Ecto neural progenitor cell (in vitro differentiated cells): ENCODE data around the gene PRKN.
"Not testable (repeated sequence)": the region's sequence is repeated elsewhere in the genome, so short reads cannot be mapped to it uniquely, and the experiment has no call there.

Source experiments
- DNase-seq: peaks from one replicate; pipeline ENCODE4 v3.0.0-alpha.2; 2018; ENCODE audit warnings: low spot score

The PRKN gene

GRCh38 chr6:162538643-162539064 is 188.9 kb downstream of the PRKN start:
- no peak for DNase-seq

- no peak for DNase-seq
Measured at GRCh38 chr6:162533009-162533400, 194.6 kb downstream of the PRKN start.

DNA sequence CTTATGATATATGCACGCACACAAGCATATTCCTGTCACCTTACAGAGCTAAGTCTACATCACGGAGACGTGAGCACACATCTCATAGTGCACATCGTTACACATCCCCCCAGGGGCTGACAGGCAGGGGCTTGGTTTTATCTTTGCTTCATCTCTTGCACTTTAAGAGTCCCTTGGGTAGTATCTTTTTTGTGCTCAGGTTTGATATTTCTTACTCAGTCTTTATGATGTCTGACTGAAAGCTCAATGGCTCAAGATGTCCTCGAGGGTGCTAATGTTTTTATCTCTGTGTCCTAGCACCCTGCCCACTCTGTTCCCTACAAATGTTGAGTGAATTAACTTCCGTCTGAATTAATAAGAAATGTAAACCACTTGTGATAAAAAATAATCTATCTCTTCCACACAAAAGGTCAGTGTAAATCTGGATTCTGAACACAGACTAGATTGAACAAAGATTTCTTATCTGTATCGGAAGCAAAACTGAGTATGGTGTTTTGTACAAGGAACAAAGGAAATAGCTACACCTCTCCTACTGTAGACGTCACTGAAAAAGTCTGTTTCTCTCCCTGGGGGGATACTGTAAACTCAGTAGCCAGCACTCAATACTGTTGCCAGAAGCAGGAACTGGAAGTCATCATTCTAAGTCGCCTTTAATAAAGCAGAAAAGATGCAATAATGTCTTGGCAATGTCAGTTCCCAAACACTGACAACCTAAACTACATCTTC is 195.1 kb downstream of the PRKN start:
- DNase-seq = no peak

DNA sequence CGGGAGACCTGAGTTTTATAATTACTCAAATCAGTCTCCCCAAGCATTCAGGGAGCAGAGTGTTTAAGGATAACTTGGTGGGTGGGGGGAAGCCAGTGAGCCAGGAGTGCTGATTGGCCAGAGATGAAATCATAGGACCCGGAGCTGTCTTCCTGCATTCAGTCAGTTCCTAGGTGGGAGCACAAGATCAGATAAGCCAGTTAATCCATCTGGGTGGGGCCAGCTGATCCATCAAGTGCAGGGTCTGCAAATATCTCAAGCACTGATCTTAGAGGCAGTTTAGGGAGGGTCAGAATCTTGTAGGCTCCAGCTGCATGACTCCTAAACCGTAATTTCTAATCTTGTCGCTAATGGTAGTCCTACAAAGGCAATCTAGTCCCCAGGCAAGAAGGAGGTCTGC is 196.2 kb downstream of the PRKN start:
- DNase-seq = not testable (repeated sequence)

DNA sequence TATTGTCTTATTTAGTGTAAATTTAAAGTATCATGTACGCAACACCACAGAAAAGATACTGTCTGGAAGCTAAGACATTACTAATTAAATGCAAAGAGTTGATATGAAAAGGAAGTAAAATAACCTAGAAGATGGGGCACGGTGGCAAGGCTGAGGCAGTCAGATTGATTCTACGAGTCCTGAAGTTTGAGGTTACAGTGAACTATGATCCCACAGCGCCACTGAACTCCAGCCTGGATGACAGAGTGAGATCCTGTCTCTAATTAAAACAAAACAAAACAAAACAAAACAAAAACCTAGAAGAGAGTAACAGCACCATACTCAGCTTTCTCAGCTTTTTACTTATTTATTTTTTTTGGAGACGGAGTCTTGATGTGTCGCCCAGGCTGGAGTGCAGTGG is 199.0 kb downstream of the PRKN start:
- DNase-seq = no peak

- DNase-seq = no peak
Measured at GRCh38 chr6:162526960-162527359, 200.6 kb downstream of the PRKN start.

- no peak for DNase-seq
Measured at GRCh38 chr6:162525181-162525580, 202.4 kb downstream of the PRKN start.

DNA sequence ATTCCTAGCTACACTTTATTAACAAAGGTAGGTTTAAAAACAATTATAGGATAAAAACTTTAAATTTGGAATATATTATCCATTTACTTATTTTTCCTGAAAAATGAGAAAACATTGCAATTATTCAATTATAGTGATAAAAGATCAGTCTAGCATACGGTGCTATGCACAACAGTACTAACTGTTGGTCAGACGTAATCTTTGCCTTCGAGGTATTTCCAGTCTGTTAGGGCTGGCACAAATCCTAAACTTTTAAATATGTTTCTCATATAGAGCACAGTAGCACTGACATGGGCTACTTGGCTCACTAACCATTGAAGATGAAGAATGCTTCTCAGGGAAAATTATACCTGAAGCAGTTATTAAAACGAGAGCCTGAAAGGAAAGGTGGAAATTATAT is 214.8 kb downstream of the PRKN start:
- no peak for DNase-seq

DNA sequence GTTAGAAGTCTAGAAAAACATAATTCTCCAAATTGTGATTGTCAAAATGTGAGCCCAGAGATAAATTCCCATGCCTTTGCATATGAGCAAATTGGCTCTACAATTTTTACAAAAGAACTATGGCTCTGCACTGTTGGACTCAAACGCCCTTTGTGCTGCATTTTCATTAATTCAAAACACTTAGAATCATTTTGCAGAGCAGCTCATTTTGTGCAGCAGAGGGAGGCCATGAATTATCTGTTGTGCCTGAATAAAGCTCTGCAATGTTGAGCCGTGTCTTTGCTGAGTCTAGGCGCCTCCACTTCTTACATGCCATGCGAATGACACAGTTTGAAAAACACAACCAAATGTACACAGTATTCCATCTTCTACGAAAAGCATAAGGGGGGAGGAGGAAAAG is 230.2 kb downstream of the PRKN start:
- no peak for DNase-seq

DNA sequence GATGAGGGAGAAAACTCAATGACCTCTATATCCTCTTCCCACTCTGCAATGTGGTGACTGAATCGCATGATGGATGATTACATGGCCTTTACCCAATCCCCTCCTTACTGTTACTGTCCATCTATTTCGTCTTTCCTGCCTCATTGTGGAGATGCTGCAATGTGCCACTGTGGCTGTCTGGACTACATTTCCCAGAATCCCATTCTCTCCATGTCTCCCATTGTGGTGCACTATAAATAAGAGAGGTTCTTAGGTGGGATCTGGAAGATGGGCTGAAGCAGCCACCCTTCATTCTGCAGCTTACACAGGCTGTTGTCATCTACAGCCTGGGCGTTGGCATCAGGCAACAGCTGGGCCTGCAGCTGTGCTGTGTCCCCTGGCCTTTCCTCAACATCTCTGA is 233.6 kb downstream of the PRKN start:
- no peak for DNase-seq

DNA sequence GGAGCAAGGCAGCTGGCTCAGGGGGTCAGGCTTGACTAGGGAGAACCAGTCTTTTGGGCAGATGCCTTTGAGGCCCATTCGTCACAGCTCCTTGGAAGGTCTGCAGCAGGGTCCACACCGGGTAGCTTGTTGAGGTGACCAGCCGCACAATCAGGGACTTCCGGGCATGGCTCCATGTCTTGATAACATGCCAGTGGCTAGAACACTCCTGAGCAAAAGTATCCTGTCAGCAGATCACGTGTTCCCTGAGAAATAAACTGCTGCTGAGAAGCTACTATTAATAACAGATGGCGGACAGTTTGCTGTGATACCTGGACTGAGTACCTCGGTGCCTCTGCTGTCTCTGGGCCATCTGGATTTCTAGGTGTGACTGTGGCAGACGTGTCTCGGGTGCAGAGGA is 235.9 kb downstream of the PRKN start:
- no peak for DNase-seq

- no peak for DNase-seq
Measured at GRCh38 chr6:162489101-162489976, 238.2 kb downstream of the PRKN start.

DNA sequence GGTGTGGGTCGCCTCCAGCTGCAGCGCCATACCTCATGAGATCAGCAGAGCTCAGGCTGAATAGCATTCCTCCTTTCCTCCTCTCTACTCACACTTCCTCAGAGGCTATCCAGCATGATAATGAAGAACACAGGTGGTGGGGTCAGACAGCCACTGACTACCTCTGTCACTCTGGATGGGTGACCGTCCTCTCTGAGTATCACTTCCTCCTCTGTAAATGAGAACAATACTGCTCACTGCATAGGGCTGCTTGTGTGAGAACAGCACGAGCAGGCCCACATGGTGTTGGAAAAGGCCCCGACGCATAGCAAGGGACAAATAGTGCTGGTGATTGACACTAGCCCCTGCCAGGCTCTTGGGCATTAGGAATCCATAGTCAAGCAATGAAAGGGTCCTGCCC is 239.1 kb downstream of the PRKN start:
- DNase-seq = no peak

GRCh38 chr6:162485464-162485863 is 242.1 kb downstream of the PRKN start:
- no peak for DNase-seq

- no peak for DNase-seq
Measured at GRCh38 chr6:162481938-162482337, 245.6 kb downstream of the PRKN start.

DNA sequence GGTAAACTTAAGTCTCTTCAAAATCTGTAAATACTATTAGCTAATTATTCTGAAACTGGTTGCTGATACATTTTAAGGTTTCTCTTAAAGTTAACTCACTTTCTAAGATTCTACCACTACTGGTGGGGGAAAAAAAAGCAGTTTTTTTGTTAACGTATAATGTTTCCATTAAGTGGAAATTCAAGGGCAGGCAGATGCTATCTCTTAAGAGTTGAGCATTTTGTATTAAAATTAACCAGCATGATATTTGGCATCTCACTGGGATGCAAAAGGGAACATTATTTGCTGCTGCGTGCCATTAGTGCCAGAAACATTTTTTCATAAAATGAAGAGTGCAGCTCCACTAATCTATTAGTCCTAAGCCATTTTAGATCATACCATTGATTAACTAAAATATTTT is 246.2 kb downstream of the PRKN start:
- DNase-seq = no peak

- DNase-seq = no peak
Measured at GRCh38 chr6:162478192-162478671, 249.3 kb downstream of the PRKN start.

DNA sequence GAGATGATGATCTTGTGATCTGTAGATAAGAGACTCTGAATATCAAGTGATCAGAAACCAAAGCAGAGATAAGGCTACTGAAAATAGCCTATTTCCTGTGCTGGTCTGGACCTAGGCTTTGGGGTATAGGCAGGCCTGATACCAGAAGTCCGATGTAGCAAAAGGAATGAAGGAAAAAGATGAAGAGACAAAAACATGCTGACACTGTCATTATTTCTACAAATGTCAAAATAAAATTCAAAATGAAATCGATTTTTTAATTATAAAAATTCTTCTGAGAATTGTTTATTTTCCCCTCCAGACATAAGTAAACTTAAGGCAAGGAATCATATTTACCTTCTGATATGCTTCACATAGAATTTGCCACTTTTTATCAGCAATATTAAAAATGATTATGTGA is 252.8 kb downstream of the PRKN start:
- no peak for DNase-seq

- DNase-seq = no peak
Measured at GRCh38 chr6:162471842-162472241, 255.7 kb downstream of the PRKN start.

- DNase-seq = no peak
Measured at GRCh38 chr6:162468326-162468725, 259.2 kb downstream of the PRKN start.

DNA sequence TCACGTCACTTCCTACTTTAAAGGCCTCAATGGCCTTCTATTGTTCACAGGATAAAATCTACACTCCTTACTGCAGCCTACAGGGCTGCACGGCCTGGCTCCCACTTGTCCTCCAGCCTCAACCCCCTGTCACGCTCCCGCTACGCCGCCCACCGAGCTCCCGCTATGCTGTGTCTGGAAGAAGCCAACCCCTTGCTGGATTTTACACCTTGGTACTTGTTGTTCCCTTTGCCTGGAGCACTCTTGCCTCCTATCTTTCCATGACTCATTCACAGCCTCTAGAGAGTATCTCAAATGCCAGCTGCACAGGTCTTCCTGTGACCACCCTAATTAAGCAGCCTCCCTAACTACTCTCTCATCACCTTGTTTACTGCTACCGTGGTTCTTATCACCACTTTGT is 259.9 kb downstream of the PRKN start:
- DNase-seq = no peak

- no peak for DNase-seq
Measured at GRCh38 chr6:162463576-162463975, 264.0 kb downstream of the PRKN start.

GRCh38 chr6:162459985-162460384 is 267.6 kb downstream of the PRKN start:
- DNase-seq = no peak
